Stimulated activated CD4-positive, alpha-beta T cell treated with anti-CD3 and anti-CD28 coated beads, Interleukin-15, amount 100 ng/mL, for 24 hours (primary cell): ENCODE data around the gene TJP3.

Source experiments
- DNase-seq: peaks from one replicate; pipeline ENCODE4 v3.0.0-alpha.2; 2020

Gene TJP3

DNA sequence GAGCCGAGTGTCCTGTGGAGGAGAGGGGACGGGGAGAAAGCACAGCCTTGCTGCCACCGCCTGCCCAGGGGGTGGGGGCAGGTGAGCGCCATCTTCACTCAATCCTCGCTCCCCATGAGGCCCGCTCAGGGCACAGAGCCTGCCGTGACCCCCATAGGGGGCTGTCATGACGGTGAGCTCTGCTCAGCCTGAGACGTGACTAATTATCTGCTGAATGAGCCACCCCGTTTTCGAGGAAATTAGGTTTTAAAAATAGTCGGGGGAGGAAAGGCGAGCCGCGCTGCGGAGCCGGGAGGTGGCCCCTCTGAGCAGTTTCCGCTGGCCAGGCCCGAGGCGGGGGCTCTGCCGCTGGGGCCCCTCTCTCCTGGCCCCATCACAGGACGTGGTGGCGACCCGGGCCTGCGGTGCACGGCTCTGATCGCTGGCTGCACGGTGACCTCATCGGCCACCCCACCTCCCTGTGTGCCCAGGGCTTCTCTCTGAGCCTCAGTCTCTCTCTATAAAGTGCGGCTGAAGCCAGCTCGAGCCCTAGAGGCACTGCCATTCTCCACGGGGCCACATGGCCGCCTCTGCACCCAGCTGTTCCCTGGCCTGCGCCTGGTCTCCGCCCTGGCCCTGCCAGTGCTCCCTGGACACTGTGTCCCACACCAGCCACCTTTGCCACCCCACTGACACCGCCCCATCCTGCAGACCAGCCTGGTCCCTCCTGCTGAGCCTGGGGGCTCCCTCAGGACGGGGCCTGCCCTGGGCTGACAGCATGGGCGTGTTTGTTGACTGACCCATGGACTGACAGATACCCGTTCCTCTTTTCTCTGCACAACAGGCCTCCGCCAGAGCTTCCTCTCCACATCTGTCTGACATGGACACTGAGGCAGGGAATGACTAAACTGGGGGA lies 36.3 kb upstream of the TJP3 start:
- peak; percentile 51 for DNase-seq

DNA sequence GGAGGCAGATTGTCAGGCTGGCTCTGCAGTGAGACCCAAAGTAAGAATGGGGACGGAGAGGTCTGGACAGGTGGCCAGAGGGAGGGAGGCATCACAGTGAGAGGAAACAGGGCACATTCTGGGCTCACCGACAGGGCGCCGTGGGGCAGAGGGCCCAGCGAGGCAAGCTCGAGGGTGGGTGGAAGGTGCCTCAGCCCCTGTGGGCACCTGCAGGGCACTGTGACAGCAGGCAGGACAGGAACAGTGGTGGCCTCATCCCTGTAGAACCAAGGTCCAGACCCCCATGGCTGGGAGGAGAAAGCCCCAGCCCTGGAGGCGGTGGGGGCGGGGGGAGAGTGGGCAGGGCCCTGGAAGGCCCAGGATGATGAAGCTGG lies 35.6 kb upstream of the TJP3 start:
- DNase-seq: no peak

DNA sequence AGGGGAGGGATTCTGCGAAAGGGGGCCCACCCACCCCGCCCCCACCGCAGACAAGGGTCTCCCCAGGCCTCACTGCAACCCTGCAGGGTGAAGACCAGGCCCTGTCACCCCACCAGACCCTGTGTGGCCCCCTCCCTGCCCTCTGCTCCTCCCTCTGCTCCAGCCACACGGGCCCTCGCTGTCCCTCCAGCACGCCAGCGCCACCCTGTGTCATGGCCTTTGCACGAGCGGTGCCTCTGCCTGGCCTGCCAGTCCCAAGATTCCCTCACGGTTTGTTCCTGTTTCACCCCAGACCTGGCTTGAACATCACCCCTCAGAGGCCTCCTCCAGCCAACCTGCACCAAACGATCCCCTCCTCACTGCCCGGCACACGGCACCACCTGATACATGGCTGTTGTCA lies 35.2 kb upstream of the TJP3 start:
- DNase-seq: no peak

DNA sequence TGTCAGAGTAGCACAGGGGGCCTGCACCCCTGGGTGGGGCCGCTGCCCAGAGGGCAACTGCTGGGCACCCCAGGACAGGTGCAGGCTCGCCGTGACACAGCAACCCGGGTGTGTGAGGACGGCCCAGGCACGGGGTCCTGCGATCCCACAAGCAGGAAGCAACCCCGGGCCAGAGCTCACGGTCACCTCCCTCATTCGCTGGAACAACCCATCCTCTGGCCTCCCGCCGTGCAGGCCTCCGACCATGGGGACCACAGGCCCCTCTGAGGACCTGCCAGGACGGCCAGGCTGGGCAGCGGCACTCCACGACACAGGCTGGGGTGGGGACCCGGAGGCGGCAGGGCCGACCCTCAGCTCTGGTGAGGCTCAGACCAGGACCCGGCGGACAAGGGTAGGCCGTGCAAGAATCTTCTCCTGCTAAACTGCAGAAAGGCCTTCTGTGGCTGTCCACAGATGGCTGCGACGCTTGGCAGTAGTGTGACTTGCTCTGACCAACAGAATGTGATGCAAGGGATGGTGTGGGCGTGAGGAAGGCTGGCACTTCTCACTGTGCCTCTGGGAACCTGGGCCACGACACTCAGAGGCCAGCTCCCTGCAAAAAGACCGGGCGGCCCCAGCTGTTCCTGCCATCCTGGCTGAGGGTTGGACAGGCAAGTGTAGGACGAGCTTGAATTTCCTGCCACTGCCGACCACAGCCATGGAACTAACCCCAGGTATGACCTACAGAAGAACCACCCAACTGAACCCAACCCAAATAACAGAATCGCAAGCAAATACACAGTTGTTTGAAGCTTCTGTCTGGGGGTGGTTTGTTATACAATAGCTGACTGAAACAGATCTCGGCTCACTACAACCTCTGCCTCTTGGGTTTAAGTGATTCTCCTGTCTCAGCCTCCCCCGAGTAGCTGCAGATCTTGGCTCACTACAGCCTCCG lies 34.4 kb upstream of the TJP3 start:
- DNase-seq: no peak

DNA sequence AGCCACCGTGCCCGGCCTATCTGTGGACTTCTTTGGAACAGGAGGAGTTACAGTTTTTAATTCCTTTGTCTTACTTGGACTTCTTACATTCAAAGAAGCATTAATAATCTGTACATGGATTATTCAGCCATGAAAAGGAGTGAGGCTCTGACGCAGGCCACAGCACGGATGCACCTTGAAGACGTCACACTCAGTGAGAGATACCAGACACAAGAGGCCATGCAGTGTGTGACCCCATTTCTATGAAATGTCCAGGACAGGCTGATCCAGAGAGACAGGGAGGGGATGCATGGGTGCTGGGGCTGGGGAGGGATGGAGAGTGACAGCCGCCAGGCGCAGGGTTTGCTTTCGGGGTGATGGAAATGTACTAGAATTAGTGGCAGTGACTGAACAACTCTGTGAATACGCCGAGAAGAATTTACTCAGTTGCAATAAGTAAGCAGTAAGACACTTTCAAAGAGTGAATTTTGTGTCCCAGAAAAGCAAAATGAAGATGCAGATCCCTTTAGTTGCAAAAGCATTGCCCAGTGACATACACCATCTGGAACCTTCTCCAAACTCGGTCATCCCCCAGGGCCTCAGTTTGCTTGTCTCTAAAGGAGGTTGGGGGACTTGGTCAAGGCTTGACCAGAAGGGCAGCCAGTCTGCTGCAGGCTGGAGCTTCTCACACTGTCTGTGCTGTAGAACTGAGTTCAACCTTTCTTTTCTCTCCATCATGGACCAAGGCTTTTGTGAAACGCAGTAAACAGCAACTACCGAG lies 33.2 kb upstream of the TJP3 start:
- no peak for DNase-seq

DNA sequence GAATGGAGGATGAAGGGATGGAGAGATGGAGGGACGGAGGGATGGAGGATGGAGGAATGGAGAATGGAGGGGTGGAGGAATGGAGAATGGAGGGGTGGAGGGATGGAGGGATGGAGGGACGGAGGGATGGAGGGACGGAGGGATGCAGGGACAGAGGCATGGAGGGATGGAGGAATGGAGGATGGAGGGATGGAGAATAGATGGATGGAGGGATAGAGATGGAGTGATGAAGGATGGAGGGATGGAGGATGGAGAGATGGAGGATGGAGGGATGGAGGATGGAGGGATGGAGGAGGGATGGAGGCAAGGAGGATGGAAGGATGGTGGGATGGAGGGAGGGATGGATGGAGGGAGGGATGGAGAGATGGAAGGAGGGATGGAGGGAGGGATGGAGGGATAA lies 30.0 kb upstream of the TJP3 start:
- DNase-seq: no peak

DNA sequence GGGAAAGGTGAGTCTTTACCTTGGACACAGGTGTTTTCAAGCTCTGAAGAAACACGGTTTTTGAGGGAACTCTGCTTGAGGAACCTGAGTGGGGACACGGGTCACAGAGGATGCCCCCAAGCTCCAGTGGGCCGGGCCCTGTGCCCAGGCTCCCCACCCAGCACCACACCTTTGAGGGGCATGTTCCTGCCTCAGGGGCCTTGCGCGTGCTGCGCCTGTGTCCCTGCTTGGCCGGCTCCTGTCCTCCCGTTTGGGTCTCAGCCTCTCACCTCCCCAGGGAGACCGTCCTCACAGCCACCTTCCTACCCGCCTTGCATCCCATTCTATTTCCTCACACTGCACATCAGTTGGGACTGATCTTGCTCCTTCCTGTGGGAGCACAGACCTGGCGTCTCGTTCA lies 29.0 kb upstream of the TJP3 start:
- DNase-seq: no peak

DNA sequence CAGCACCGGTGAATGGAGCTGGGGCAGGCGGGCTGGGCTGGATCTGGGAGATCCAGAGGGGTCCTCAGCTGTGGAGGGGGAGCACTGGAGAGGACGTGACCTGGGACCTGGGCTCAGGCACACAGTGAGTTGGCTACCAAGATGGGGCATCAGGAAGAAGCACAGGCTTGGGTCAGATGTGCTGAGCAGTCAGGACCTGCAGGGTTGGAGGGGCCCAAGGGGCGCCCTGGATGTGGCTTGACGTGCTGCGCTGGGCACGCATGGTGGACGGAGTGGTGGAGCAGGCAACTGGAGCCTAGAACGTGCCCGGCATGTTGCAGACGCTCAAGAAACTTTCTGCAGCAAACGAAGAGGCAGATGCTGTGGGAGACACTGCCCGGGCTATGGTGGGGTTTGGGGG lies 28.6 kb upstream of the TJP3 start:
- no peak for DNase-seq

DNA sequence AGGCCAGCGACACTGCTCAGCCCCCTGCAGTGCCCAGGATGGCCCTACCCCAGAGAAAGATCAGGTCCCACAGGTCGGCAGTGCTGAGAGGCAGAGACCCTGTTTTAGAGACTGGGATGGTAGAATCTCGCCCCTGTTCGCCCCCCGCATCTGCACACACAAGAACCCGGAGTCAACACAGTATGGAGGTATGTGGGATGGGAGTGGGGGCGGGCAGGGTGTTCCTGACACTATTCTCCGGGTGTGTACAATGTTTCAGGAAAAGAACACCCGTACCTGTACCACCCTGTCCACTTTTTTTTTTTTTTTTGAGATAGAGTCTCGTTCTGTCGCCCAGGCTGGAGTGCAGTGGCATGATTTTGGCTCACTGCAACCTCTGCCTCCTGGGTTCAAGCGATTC lies 27.2 kb upstream of the TJP3 start:
- no peak for DNase-seq

DNA sequence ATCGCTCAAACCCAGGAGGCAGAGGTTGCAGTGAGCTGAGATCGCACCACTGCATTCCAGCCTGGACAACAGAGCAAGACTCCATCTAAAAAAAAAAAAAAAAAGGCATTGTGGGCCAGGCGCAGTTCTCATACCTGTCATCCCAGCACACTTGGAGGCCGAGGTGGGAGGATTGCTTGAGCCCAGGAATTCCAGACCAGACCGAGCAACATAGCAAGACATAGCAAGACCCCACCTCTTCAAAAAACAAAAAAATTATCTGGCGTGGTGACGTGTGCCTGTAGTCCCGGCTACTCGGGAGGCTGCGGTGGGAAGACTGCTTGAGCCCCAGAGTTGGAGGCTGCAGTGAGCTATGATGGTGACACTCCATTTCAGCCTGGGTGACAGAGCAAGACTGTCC lies 25.9 kb upstream of the TJP3 start:
- no peak for DNase-seq

DNA sequence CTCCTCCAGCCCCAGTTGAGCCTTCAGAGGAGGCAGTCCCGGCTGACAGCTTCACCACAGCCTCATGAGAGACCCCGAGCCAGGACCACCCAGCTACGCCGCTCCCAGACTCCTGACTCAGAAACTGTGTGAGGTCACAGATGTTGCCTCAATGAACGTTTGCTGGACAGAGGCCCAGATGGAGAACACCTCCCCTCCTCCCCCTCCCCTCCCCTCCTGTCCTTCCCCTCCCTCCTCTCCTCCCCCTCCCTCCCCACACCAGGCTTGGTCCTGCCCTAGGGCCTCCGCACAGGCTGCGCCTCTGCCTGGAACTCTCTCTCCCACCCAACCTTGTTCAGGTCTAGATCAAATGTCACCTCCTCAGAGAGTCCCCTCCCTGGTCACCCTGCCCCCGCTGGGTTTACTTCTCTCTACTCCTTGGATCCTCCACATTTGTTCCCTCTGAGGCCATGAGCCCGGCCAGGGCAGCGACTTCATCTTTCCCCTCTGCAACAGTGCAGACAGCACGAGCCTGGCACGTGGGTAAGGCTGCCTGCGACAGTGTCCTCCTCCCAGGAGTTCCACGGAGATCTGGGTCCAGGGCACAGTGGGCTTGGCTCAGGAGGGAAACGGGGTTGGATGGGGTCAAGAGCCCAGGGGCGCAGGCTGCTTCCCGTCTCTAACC lies 25.3 kb upstream of the TJP3 start:
- DNase-seq: no peak

DNA sequence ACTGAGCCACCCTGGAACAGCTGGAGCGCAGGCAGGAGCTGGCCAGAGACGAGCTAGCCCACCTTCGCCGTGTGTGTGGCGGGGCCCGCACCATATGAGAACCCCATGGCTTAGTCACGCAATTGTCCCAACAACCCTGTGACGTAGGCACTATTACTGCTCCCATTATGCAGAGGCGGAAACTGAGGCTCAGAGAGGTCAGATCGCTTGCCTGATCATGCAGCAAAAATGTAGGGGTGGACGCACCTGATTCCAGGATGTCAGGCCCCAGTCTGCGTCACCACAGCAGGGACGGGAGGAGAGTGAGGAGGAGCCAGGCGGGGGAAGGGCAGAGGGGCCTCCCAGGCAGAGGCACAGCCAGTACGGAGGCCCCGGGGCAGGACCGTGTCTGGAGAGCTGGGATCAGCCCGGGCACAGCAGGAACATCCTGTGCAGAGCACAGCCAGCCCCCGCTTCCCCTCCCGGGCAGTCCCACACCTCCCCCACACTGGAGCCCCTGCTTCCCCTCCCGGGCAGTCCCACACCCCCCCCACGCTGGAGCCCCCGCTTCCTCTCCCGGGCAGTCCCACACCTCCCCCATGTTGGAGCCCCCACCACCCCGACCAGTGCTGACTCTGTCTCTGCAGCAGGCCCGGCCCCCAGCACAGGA lies 24.7 kb upstream of the TJP3 start:
- DNase-seq: no peak

DNA sequence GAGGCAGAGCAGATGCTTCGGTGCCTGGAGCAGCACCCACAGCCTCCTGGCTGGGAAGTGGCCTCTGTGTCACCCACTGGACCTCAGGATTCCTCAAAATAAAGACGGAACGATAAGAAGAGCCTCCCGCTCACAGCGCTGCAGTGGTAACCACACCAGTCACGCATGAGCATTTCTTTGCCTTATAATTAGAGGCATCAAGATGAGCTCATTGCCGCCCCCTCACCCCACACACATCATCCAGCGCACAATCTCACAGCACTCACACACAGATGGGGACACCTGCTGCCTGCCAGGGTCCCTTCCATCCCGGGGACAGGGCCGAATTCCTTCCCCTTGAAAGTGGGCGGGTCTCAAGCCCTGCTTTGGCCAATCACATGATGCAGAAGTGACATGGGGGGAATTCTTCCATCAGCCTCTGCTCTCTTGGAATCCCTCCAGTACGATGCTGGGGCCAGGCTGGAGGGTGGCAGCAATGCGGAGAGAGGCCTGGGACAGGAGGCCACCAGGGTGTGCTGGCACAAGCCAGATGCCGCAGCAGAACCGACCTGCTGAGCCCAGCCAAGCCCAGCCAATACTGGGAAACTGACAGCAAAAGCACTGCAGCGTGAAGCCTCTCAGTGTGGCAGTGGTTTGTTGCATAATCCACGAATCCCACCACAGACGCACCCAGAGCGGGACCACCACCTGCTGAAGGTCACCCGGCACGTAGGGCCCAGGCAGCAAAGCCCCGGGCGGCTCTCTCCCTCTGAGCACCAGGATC lies 23.9 kb upstream of the TJP3 start:
- DNase-seq: no peak

DNA sequence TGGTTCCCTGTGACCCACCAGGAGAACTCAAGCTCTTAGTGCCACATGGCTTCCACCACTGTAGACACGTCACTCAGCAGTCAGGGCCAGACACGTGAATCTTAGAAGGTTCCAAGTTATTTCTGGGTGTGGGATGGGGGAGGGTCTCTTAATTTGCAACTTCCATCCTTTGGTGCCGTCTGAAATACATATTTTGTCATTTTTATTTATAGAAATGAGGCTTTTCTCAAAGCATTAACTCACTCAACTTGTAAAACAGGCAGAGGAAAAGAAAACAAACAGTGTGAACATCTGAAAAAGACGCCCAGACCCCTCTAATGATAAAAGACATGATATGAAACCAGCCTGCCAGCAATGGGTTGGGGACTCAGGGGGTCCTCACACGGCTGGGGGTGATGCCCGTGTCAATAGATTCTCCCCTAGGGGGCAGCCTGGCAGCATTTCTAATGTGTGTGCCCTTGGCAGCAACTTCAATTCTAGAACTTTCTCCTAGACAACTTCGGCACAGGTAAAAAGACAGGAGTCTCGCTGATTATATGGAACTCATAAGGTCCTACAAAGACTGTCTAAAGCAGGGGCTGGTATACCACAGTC lies 23.3 kb upstream of the TJP3 start:
- no peak for DNase-seq

DNA sequence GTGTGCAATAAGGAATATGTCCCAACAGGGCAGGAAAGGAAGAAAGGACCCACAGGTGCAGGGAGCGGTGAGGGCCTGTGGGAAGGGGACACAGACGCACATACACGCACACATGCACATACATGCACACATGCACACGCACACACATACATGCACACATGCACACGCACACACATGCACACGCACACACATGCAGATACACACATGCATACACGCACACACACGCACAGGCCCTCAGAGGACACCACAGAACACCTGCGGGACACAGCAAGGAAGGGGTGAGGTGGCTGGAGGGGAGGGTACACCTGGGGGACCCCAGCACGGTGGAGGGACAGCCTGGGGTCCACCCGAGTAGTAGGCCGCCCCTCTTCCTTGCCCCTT lies 20.8 kb upstream of the TJP3 start:
- no peak for DNase-seq

DNA sequence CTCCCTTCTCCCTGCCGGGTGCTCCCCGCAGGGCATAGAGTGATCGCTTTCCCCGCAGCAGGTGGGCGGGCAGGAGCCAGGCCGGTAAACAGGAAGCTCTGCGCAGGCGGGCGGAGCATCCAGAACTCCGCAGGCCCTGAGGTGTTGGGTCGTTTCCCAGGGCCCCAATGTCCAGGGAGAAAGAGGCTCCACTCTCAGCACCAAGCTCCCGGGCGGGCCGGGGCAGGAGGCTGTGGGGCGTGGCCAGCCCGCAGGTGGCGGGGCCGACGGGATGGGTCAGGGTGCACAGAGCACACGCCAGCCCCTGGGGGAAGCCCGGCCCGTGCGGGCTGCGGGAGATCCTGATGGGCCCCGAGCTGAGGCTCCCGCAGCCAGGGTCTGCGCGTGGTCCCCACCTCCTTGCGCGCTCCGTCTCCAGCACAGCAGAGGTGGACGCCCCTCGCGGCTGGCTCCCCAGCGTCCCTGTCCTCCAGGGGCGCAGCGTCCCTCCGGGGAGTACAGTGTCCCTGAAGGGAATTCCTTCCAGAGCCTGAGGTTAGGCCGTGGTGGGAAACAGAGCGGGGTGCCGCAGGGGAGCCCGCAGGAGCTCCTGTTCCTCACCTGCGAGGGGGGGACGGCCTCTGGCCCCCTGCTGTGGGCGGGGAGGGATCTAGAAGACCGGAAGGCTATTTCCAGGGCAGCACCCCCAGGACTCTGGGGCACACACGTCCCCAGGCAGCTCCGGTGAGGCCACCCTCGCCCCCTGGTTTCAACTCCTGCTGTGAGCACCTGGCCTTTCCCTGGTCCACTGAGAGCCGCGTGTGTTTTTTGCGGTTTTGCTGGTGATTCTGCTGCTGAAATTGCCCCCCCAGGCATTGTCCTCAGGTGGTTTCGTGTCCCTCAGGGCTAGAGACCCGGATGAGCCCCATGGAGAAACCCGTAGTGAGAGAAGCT lies 20.1 kb upstream of the TJP3 start:
- DNase-seq: peak; percentile 58

DNA sequence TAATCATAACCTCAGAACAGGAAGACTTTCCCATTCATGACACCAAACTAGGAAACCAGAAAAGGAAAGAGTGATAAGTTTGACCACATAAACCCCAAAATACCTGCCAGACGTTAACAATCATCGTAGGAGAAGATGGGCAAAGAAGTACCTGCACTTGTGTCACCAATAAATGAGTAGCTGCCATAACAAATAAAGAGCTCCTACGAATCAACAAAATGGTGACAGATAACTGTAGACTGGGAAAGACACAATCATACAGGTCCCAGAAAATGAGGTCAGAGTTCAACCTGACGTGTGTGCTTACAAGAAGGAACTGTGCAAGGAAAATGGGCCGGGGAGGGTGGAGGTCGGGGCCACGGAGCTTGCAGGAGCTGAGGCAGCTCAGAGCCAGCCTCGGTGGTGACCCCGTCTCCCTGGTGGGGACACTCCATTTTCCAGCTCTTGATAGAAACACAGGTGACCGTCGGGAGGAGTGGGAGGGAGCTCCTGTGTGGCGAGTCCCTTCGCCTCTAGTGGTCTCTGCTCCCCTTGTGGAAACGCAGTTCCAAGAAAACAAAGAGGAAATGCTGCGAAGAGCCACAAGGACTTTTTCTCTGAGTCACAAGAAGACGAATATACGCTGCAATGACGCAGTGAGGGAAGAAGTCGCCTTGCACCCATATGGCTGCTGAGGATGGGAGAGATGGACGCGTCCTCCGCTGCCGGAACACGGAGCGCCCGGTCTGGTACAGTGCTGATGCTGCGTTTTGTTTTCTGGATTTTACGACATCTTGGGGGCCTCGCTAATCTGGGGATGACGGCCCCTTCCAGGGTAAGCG lies 17.4 kb upstream of the TJP3 start:
- DNase-seq: peak; percentile 33

DNA sequence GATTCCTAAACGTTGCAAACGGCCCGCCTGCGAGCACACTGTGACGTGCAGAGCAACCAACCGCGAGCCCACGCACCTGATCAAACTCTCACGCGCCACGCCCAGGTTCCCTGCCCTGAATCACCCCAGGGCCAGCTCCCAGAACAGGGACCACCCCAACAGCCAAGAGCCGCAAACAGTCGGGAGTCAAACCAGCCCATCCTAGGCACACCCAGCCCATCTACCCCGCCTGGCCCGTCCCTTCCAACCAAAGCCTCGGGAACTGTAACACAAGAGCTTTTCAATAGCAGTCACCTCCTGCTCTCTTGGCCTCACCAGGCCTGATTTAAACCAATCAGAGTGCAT lies 16.8 kb upstream of the TJP3 start:
- no peak for DNase-seq

DNA sequence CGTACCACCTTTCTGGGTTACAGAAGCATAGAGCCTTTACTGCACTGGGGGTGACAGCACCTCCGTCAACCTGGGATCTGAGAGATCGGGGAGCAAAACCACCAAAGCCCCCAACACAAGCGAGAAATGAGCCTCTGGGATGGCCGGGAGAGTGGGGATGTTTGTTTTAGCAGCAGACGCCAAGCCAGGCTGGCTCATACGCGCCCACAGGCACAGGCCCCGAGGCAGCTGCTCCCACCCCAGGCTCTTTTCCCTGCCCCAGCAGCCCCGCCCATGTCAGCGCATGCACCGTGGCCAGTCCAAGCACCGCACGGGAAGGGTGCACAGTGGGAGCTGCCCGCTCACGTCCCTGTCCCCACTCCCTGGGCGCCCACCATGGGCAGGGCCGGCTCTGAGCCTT lies 16.5 kb upstream of the TJP3 start:
- no peak for DNase-seq
